HL-60 (cell line): ENCODE results near the gene STAT5B.
"Not testable (repeated sequence)": the region's sequence is repeated elsewhere in the genome, so short reads cannot be mapped to it uniquely, and the experiment has no call there.

ENCODE experiments used
- CTCF ChIP-seq: IDR thresholded peaks from one replicate; pipeline ENCODE4 v1.5.1; 2011; ENCODE audit warnings: low read length, control low read depth, inconsistent platforms; ENCODE audit not compliant: insufficient read depth
- GABPA ChIP-seq: IDR thresholded peaks from 2 replicates; pipeline ENCODE4 v1.6.1; 2012; ENCODE audit warnings: low read depth

DNA sequence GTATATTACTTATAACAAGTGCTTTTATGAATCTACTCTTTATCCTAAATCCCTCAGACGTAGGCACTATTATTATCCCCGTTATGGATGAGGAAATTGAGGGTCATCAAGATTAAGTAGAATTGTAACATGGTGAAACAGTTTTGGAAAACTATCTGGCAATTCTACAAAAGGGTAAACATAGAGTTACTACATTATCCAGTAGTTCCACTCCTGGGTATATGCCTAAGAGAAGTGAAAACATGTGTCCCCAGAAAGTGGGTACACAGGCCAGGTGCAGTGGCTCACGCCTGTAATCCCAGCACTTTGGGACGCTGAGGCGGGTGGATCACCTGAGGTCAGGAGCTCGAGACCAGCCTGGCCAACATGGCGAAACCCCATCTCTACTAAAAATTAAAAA lies 36.6 kb downstream of the STAT5B start:
- TF ChIP-seq CTCF, GABPA: not testable (repeated sequence)
